H1 (cell line): ENCODE data around the gene TMEM163. TPM values are rescaled to one million over a fixed set of nuclear protein-coding genes. Genes with fewer than 3 reads are reported as not detected.

ENCODE experiments used
- CHD1 ChIP-seq: IDR thresholded peaks from 2 replicates; pipeline ENCODE4 v1.6.1; 2012; ENCODE audit warnings: low read depth, low read length, improper control_type of control experiment
- CHD7 ChIP-seq: fragments of 300-600 bp; sonication (generic); IDR thresholded peaks from 2 replicates; pipeline ENCODE4 v1.7.1; 2012; ENCODE audit warnings: low read length, moderate library complexity, mild to moderate bottlenecking, inconsistent platforms; ENCODE audit not compliant: insufficient replicate concordance
- E2F6 ChIP-seq: IDR thresholded peaks from 2 replicates; pipeline ENCODE4 v1.6.1; 2012; ENCODE audit warnings: inconsistent platforms
- GTF2F1 ChIP-seq: IDR thresholded peaks from 2 replicates; pipeline ENCODE4 v1.6.1; 2012; ENCODE audit warnings: low read depth, low read length, improper control_type of control experiment, borderline replicate concordance
- HDAC6 ChIP-seq: IDR thresholded peaks from one replicate; pipeline ENCODE4 v1.7.1; 2012; ENCODE audit warnings: low read depth, mild to moderate bottlenecking, inconsistent platforms, low read length, moderate library complexity
- NANOG ChIP-seq: IDR thresholded peaks from 2 replicates; pipeline ENCODE4 v1.6.1; 2011; ENCODE audit warnings: low read length, low read depth, mild to moderate bottlenecking, inconsistent platforms; ENCODE audit not compliant: insufficient read depth, poor library complexity, severe bottlenecking
- NRF1 ChIP-seq: IDR thresholded peaks from 2 replicates; pipeline ENCODE4 v1.6.1; 2011; ENCODE audit warnings: mild to moderate bottlenecking, low read depth, low read length, improper control_type of control experiment
- POLR2A ChIP-seq, 2 experiments: IDR thresholded peaks; 1 replicate in 1 of 2; 2 replicates in 1 of 2; pipeline ENCODE4 v1.6.1; 2011; ENCODE audit warnings: low read depth in 2 of 2, low read length in 2 of 2, mild to moderate bottlenecking in 2 of 2; ENCODE audit errors: control extremely low read depth in 1 of 2
- RNF2 ChIP-seq: fragments of 200-900, 300-1000 bp; sonication (generic); IDR thresholded peaks from 2 replicates; pipeline ENCODE4 v1.7.1; 2016; ENCODE audit warnings: borderline replicate concordance, low read depth, mild to moderate bottlenecking, antibody characterized with exemption, low read length; ENCODE audit not compliant: poor library complexity, severe bottlenecking; ENCODE audit errors: missing control alignments
- SAP30 ChIP-seq: fragments of 300-600 bp; sonication (generic); IDR thresholded peaks from 2 replicates; pipeline ENCODE4 v1.7.1; 2012; ENCODE audit warnings: low read length, moderate library complexity, mild to moderate bottlenecking, inconsistent platforms; ENCODE audit not compliant: insufficient read depth, insufficient replicate concordance
- SRF ChIP-seq: IDR thresholded peaks from 2 replicates; pipeline ENCODE4 v1.6.1; 2011; ENCODE audit warnings: mild to moderate bottlenecking, low read depth, low read length, moderate library complexity
- polyA plus RNA-seq, 7 experiments: library from polyadenylated mRNA; depleted of rRNA in 3 of 7; stranded (reverse) in 5 of 7; unstranded in 2 of 7; fragments of >200 nt in 5 of 7; fragments of 200-250 nt in 2 of 7; gene quantifications; 1 replicate in 5 of 7; 2 replicates in 1 of 7; 4 replicates in 1 of 7; pipeline versions ENCODE4 v1.2.1 to v1.2.3, GENCODE V29; 2011 to 2013; ENCODE audit warnings: missing spikeins in 2 of 7, mixed read lengths in 2 of 7
- total RNA-seq: library from RNA; stranded (reverse); fragmentation: NEBNext Ultra II Directional; extraction: Animal tissue kit (Norgen Biotek cat#: 25700); gene quantifications from 2 replicates; pipeline ENCODE4 v1.2.1, GENCODE V29; 2021

The TMEM163 gene
- total and polyA plus RNA-seq, 2 of the 8 experiments (the other 6 are each of a cell fraction or from before 2014, with no cell fraction given) = 2.8 to 3.2 TPM

GRCh38 chr2:134668821-134669220 is 50.0 kb downstream of the TMEM163 start (continued):
- TF ChIP-seq CHD7 (no peak), CHD1 (no peak), GTF2F1 (no peak), E2F6 (no peak), RNF2 (no peak), HDAC6 (no peak), SRF (no peak), NRF1 (no peak), SAP30 (no peak), POLR2A (IDR thresholded peaks at IDR 0.05; ENCODE audit: control extremely low read depth in 1 of 2, low read depth in 2 of 2, low read length in 2 of 2) (no peak), NANOG (no peak)
